Medulla oblongata (tissue), 1 donor: ENCODE results near the gene PDCD6IP.
"Not testable (repeated sequence)": the region's sequence is repeated elsewhere in the genome, so short reads cannot be mapped to it uniquely, and the experiment has no call there.

Experiments used
- DNase-seq: peaks from one replicate; pipeline ENCODE4 v3.0.0-alpha.2; 2015; ENCODE audit errors: extremely low spot score

PDCD6IP gene

DNA sequence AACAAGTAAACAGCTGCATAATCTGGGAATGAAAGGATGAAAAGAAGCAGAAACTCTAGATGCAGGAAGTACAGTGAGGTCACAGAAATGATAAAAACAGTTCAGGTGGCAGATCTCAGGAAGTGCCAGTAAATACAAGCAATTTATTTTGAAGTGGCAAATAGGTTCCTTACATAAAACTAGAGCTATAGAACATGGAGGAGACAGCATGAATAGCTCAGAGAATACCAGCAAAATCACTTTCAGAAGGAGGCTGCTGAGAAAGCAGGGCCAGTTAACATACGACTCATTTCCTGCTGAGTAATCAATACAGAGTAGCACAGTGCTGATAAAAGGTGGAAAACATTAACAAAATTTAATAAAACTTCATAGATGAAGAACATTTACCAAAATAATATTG, 57.0 kb downstream of the PDCD6IP start:
- not testable (repeated sequence) for DNase-seq

DNA sequence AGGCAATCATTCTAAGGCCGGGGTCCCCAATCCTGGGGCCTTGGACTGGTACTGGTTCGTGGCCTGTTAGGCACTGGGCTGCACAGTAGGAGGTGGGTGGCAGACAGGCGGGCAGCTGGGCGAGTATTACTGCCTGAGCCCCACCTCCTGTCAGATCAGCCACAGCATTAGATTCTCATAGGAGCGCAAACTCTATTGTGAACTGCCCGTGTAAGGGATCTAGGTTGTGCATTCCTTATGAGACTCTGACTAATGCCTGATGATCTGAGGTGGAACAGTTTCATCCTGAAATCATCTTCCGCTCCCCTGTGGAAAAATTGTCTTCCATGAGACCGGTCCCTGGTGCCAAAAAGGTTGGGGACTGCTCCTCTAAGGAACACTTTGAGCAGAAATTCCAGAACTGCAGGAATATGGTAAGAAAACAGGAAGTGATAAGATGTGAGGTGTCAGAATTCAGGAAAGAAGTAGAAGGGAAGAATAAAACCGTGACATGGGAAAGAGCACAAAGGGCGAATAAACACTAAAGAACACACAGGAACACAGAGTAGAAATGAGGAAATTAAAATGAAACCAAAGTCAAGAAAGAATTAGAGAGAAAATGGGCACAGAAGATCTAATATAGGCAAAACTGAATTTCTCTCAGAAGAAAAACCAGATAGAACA, 57.6 kb downstream of the PDCD6IP start:
- no peak for DNase-seq

DNA sequence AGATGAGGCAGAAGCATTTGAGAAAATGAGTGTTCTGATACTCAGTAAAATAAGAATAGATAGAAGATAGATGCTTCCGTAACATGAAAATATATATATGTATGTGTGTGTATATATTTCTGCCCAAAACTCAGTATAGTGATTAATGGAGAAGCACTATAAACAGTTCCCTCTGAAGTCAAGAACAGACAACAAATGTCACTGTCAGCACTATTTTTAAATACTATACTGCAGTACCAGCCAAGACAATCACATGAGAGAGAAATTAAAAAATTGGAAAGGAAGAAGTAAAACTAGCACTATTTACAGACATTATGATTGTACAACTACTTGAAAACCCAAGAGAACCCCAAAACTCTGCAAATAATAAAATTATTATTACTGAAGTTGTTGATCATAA, 59.3 kb downstream of the PDCD6IP start:
- not testable (repeated sequence) for DNase-seq

GRCh38 chr3:33858131-33858530, 59.7 kb downstream of the PDCD6IP start:
- DNase-seq = no peak

DNA sequence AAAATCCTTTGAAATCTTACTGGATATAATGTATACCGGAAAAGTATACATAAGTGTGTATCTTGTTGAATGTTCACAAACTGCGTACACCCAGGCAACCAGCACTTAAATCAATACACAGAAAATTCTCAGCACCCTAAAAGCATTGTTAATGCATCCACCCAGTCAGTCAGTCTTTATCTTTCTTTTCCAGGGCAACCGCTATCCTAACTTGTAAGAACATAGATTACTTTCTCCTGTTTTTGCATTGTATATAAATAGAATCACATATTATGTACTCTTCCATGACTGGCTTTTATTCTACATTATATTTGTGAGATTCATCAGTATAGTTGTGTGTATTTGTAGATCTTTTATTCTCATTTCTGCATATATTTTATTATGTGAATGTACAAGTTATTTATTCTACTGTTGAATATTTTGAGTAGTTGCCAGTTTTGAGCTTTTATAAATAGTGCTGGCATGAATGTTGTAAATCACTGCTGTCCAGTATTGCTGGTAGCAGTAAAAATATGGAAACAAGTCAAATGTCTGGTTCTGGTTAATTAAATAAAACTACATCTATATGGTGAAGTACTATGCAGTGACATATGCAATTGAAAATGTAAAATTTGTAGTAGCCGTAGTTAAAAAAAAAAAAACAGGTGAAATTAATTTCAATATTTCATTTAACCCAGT, 62.1 kb downstream of the PDCD6IP start:
- DNase-seq = no peak

- no peak for DNase-seq
Measured at GRCh38 chr3:33865133-33865532, 66.7 kb downstream of the PDCD6IP start.

GRCh38 chr3:33868309-33868708, 69.9 kb downstream of the PDCD6IP start:
- no peak for DNase-seq

DNA sequence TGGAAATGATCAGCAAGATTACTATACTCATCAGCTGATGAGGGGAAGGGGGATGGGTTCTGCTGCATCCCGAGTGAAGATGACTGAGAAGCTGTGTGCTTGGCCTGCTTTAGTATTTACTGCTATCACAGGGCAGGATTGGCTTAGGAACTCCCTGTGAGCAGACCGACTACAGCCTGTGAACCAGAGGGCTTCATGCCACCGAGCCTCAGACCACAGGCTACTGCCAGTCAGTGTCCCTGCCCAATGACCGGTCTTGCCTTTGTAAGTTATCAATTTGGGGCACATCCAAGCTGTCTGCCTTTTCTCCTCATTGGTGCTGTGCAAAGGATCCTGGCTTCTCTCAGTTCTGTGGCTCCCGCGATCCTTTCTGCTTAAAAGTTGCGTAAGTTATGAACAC, 71.5 kb downstream of the PDCD6IP start:
- no peak for DNase-seq

- no peak for DNase-seq
Measured at GRCh38 chr3:33874815-33875214, 76.4 kb downstream of the PDCD6IP start.

DNA sequence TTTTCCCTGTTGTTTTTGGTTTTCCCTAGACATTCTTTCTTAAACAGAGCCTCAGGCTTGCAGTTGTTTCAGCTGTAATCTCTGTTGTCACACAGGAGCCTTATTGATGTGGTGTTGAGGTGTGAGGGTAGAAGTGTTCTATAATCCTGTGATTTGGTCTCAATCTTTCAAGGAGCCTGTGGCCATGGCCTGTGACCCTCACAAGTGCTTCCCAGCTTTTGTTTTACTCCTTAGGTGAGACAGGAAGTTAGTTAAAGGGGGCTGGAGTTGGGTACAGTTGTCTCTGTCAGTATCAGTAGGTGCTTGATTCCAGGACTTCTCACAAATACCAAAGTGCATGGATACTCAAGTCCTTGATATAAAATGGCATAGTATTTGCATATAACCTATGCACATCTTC, 77.2 kb downstream of the PDCD6IP start:
- DNase-seq = no peak

- DNase-seq = no peak
Measured at GRCh38 chr3:33877187-33877586, 78.8 kb downstream of the PDCD6IP start.

DNA sequence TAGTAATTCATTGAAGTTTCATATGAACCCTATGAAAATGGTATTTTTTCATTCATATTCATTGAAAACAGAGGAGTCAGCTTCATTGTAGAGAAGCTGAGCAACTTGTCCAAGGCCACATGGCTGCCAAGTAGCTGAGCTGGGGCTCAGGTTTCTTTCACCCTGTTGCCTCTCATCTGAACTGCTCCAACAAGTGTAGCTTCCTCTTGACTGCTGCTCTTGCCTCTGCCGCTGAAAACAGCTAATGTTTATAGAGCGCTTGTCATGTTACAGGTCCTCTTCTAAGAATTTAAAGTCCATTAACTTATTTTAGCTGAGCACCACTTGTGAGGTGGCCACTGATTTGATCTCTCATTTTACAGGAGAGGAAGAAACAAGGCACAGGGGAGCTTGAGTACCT, 81.1 kb downstream of the PDCD6IP start:
- no peak for DNase-seq

DNA sequence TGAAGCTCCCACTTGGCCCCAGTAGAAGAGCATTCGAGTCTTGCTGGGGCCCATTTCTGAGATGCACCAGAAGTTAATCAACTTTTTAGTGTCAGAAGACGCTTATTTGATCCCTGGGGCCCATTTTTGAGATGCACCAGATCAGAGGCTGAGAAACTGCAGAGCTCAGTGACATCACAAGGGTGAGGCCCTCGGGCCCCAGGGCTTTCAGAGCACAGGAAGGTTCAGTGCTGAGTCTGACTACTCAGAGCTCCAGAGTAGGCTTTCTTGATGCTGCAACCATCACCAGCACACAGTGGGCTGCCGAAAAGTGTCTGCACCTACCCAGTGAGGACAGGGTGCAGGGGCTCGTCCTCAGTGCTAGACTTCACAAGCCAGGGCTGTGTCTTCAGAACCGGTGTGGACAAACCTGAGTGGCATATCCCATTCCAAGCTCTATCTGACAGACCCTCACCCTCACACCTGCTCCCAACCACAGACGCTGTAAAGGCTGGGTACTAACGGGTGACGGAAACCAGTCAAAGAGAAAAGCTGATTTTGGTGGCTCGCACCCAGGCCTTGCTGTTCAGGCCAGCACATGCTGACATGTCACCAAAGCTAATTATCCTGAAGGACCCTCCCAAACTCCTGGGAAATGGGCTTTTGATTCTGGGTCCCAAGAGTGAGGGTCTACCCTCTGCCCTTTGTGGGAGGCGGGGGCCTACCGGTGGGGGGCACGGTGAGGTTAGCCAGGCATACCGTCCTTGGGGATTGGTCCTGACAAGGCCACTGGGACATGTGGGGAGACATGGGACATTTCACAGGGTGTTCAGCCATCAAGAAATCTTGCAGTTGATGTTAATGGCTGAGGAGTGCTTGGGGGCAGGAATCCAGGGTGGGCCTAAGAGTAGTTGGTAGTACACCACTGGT, 83.0 kb downstream of the PDCD6IP start:
- DNase-seq = no peak

- no peak for DNase-seq
Measured at GRCh38 chr3:33882296-33882695, 83.9 kb downstream of the PDCD6IP start.

- peak; percentile 74 for DNase-seq
Measured at GRCh38 chr3:33883538-33883950, 85.1 kb downstream of the PDCD6IP start.

DNA sequence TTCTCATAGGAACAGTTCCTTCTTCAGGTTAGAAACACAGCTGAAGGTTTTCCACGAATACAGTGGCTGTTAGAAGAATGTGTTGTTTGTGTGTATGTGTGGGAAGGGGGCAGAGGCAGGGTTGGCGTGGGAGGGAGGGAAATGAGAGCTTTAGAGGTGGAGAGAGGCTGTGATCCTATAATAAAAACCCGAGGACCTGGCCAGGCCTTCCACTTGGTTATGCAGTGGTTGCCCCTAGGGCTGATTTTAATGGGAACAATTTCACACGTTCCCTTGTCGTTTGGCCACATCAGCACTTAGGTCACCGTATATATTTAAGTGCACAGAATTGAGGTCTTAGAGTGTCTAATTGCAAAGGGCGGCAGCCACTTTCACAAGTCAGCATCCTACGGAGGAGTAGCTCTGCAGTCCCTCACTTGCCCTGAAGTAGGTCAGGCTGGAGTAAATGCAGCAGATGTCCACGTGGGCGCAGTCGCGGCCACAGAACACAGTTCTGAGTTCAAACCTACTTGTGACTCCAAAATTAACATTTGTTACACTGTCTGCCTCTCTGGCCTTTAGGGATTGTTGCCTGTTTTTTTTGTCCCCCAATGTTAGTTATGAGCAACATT, 85.6 kb downstream of the PDCD6IP start:
- no peak for DNase-seq

- DNase-seq = no peak
Measured at GRCh38 chr3:33884701-33885100, 86.3 kb downstream of the PDCD6IP start.

GRCh38 chr3:33885496-33885895, 87.1 kb downstream of the PDCD6IP start:
- DNase-seq = no peak

DNA sequence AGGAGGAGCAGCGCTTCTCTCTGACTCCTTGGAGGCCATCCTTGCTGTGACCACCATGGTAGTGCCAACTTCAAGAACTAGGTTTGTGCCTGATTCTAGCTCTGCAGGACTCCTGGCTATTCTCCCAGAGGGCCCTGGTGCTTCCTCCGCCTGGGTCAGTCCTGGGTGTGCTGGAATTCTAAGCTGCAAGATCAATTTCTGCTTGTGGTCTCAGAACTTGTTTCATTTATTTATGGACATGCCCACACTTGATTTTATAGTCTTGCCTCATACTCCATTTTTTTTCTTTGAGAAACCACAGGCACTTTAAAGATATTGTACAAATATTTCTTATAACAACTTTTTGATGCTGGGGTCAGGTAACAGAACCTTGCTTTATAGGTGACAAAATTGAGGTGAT, 87.6 kb downstream of the PDCD6IP start:
- DNase-seq = no peak

DNA sequence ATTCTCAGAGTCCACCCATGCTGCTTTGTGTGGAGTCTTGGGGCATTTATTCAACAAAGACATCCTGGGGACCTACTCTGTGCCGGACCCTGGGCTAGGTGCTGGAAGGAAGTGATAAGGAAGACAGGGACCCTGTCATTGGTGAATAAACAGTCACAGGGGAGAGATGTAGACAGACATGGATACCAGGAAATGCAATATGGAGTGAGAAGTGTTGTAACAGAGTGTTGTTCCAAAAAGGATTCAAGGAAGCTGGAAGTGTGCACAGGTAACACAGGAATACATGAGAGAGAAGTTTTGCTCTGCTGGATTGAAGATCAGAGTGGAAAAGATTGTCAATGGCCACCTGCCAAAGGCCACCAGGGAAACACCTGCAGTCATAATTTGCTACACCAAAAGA, 89.0 kb downstream of the PDCD6IP start:
- no peak for DNase-seq

DNA sequence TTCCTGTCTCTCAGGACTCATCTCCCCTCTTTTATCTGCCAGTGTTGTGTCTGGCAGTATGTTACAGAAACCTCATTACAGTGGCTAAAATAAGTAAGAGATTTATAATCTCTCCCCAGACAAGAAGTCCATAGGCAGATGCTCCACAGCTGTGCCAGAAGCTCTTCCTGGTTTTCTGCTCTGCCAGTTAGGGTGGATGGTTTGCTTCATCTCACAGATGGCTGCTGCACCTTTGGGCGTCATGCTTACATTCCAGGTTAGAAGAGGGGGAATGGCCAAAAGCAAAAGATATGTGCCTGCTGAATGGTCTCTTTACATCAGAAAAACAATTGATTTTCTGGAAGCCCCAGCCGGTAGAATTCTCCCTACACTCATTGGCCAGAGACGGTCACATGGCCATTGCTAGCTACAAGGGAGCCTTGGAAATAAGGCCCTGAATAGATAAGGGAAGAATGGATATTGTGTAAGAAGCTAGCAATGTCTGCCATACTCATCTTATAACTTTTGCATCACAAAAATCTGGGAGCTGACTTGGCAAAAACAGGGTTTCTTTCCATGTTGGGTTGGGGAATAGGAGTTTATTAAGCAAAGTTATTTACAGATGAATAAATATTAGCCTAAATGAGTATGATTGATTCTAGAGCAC, 91.1 kb downstream of the PDCD6IP start:
- DNase-seq = no peak

DNA sequence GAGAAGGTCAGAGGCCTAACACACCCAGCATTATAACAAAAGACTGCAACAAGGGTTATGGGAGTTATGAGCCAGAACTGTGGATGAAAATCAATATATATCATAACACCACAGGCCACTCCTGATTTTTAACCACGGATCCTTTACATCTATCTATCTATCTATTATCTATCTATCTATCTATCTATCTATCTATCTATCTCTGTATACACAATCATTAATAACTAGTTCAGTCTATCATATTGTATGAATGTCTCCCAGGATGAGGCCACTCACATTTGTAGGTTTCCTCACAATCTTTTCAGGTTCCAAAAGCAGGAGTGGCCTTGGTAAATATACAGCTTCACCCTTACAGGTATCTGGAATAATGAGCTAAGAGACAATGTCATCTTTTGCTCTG, 94.2 kb downstream of the PDCD6IP start:
- DNase-seq = no peak
